ENCODE data around the gene NRXN2.

GRCh38 chr11:64694026-64694755, 28.8 kb downstream of the NRXN2 start:
- TF ChIP-seq CTCF (IDR thresholded peaks at IDR 0.05; ENCODE audit: extremely low read depth in 1 of 2, insufficient read depth in 1 of 2, low read depth in 1 of 2, low read length in 2 of 2) (no peak), EZH2 (IDR thresholded peaks at IDR 0.05; ENCODE audit: borderline replicate concordance, low read depth, low read length, severe bottlenecking) (no peak)

All from endothelial cell of umbilical vein (primary cell).